Thymus (tissue), 11 donors: Measurements from ENCODE around the gene GPATCH1. TPM values are rescaled to one million over a fixed set of nuclear protein-coding genes. Genes with fewer than 3 reads are reported as not detected.
"Not testable (repeated sequence)": the region's sequence is repeated elsewhere in the genome, so short reads cannot be mapped to it uniquely, and the experiment has no call there.

Experiments
- DNase-seq, 9 donors: peaks; one replicate each; pipeline ENCODE4 v3.0.0-alpha.2; 2013; ENCODE audit warnings: low spot score in 9 of 9, low read depth in 6 of 9, missing footprints in 1 of 9
- H3K27ac ChIP-seq, 2 donors: one replicate each; pipeline ENCODE4 v1.5.1; 2013; ENCODE audit warnings: control low read depth in 1 of 2, low read depth in 1 of 2, low read length in 1 of 2, mild to moderate bottlenecking in 1 of 2, moderate library complexity in 1 of 2
- H3K27me3 ChIP-seq, 2 donors: one replicate each; pipeline ENCODE4 v1.5.1; 2013; ENCODE audit warnings: low read length in 1 of 2; ENCODE audit not compliant: control insufficient read depth in 2 of 2, insufficient read depth in 1 of 2
- H3K36me3 ChIP-seq, 2 donors: one replicate each; pipeline ENCODE4 v1.5.1; 2013; ENCODE audit warnings: low read length in 1 of 2, mild to moderate bottlenecking in 1 of 2, moderate library complexity in 1 of 2; ENCODE audit not compliant: control insufficient read depth in 2 of 2, insufficient read depth in 2 of 2
- H3K4me1 ChIP-seq, 2 donors: one replicate each; pipeline ENCODE4 v1.5.1; 2013; ENCODE audit warnings: low read length in 2 of 2; ENCODE audit not compliant: control insufficient read depth in 2 of 2, insufficient read depth in 2 of 2
- H3K4me3 ChIP-seq, 2 donors: one replicate each; pipeline ENCODE4 v1.5.1; 2013; ENCODE audit warnings: low read length in 2 of 2, control low read depth in 1 of 2, mild to moderate bottlenecking in 1 of 2
- H3K9me3 ChIP-seq, 2 donors: one replicate each; pipeline ENCODE4 v1.5.1; 2013; ENCODE audit warnings: low read length in 1 of 2, mild to moderate bottlenecking in 1 of 2; ENCODE audit not compliant: control insufficient read depth in 2 of 2, insufficient read depth in 1 of 2
- WGBS: extraction: QIAGEN DNeasy Blood & Tissue Kit; methylation state at CpG from one replicate; pipeline ENCODE4 v1.1.7; 2013; 5-methylcytosine and 5-hydroxymethylcytosine counted together
- polyA plus RNA-seq: library from polyadenylated mRNA; stranded (reverse); fragments of 200-250 nt; gene quantifications from one replicate; pipeline ENCODE4 v1.2.3, GENCODE V29; 2013
- total RNA-seq: library from RNA; stranded (reverse); fragments of 120-200 nt; gene quantifications from one replicate; pipeline ENCODE4 v1.2.4, GENCODE V29; 2013
- donor health status: healthy.

GPATCH1 gene
- total and polyA plus RNA-seq, 2 donors, result 8.2 to 8.7 TPM

DNA sequence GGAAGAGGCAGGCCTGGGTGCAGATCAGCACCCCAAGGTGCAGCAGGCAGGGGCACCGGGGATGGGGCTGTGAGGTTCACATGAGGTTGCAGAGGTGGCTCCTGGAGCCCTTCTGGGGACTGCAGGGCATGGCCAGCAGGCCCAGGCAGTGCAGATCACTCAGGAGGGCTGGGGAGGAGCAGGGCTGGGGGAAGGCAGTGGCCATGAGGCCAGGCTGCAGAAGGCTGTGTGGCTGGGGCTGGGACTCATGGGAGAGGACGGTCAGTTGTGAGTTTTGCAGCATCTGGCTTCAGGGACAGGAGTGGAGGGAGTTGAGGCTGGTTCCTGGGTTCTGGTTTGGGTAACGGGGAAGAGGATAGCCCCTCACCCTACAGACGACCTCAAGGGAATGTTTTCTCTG, 58.2 kb downstream of the GPATCH1 start:
- 91% methylated on average over 4 of the region's 4 CpGs for WGBS
- H3K27me3 ChIP-seq, result peaks cover 0 to 5% of the 10 kb centered on the region in 2 donors
- H3K36me3 ChIP-seq, result no peaks in the 10 kb centered on the region
- H3K9me3 ChIP-seq, result no peaks in the 10 kb centered on the region
- H3K27ac ChIP-seq, result no peak overlapping the region
- DNase-seq, result no peak
- no peak overlapping the region for H3K4me3 ChIP-seq
- H3K4me1 ChIP-seq, result no peaks in the 10 kb centered on the region

DNA sequence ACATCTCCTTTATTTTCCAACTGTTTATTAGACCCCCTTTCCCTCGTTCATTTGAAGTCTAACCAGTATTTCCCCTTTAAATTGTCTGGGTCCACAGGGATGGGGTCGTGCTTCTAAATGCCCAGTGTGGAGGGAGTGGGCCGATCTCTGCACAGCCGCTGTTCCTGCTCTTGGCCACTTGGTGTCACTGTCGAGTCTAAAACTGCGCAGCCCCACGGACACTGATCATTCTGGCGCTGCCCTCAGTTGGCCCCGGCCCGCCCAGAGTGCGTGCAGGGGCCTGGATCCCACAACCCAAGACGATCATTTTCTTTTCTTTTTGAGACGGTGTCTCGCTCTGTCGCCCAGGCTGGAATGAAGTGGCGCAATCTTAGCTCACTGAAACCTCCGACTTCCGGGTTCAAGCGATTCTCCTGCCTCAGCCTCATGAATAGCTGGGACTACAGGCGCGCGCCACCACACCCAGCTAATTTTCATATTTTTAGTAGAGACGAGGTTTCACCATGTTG, 63.0 kb downstream of the GPATCH1 start:
- H3K27ac ChIP-seq, result no peak overlapping the region
- DNase-seq, result peak in 6 of 9 donors; percentile 37 to 75 (median 49)
- no peak overlapping the region for H3K4me3 ChIP-seq

GRCh38 chr19:33146209-33146608, 65.2 kb downstream of the GPATCH1 start:
- no peaks in the 10 kb centered on the region for H3K4me1 ChIP-seq
- H3K27ac ChIP-seq, result no peak overlapping the region
- H3K4me3 ChIP-seq, result no peak overlapping the region
- no peaks in the 10 kb centered on the region for H3K9me3 ChIP-seq
- no peaks in the 10 kb centered on the region for H3K36me3 ChIP-seq
- H3K27me3 ChIP-seq, result no peaks in the 10 kb centered on the region
- WGBS, result 97% methylated on average over 9 of the region's 9 CpGs
- DNase-seq, result no peak

More for the DNA sequence above, 63.0 kb downstream of the GPATCH1 start:
- no peaks in the 10 kb centered on the region for H3K36me3 ChIP-seq
- no peaks in the 10 kb centered on the region for H3K9me3 ChIP-seq
- 33% methylated on average over 23 of the region's 23 CpGs for WGBS
- peaks cover 0 to 2% of the 10 kb centered on the region in 2 donors for H3K27me3 ChIP-seq
- no peaks in the 10 kb centered on the region for H3K4me1 ChIP-seq

DNA sequence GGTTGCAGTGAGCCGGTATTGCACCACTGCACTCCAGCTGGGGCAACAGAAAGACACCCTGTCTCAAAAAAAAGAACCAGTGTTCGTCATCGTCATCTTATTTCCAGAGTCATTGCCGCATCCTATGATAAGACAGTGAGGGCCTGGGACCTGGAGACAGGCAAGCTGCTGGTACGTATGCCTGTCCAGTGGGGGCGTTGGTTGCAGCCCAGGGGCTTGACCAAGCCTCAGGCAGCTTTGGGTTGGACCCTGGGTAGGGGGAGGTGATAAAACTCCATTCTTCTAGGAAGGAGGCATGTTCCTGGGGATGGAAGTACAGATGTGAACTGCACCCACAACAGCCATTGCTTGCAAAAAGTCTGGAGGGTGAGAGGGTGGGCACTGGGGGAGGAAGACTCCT, 66.6 kb downstream of the GPATCH1 start:
- WGBS, result 97% methylated on average over 6 of the region's 6 CpGs

GRCh38 chr19:33150852-33151518, 70.0 kb downstream of the GPATCH1 start:
- WGBS, result 93% methylated on average over 14 of the region's 14 CpGs
- Histone ChIP-seq H3K36me3 (no peaks in the 10 kb centered on the region), H3K27me3 (no peaks in the 10 kb centered on the region), H3K4me3 (no peak overlapping the region), H3K9me3 (no peaks in the 10 kb centered on the region), H3K27ac (no peak overlapping the region), H3K4me1 (no peaks in the 10 kb centered on the region)
- DNase-seq, result no peak

More for the DNA sequence above, 66.6 kb downstream of the GPATCH1 start:
- Histone ChIP-seq H3K27ac (no peak overlapping the region), H3K4me3 (no peak overlapping the region), H3K36me3 (no peaks in the 10 kb centered on the region), H3K4me1 (no peaks in the 10 kb centered on the region), H3K27me3 (no peaks in the 10 kb centered on the region), H3K9me3 (no peaks in the 10 kb centered on the region)
- DNase-seq, result no peak

DNA sequence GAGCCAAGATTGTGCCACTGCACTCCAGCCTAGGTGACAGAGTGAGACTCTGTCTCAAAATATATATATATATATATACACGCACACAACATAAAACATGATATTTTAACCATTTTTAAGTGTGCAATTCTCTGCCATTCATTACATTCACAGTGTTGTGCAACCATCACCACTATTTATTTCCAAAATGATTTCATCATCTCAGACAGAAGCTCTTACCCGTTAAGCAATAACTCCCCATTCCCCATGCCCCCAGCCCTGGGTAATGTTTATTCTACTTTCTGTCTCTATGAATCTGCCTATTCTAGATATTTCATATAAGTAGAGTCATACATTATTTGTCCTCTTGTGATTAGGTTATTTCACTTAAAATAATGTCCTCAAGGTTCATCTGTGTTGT, 71.2 kb downstream of the GPATCH1 start:
- H3K4me3 ChIP-seq, result no peak overlapping the region
- H3K36me3 ChIP-seq, result no peaks in the 10 kb centered on the region
- DNase-seq, result no peak
- no peaks in the 10 kb centered on the region for H3K4me1 ChIP-seq
- H3K9me3 ChIP-seq, result no peaks in the 10 kb centered on the region
- H3K27ac ChIP-seq, result no peak overlapping the region
- no peaks in the 10 kb centered on the region for H3K27me3 ChIP-seq
- 91% methylated on average over 2 of the region's 2 CpGs for WGBS

DNA sequence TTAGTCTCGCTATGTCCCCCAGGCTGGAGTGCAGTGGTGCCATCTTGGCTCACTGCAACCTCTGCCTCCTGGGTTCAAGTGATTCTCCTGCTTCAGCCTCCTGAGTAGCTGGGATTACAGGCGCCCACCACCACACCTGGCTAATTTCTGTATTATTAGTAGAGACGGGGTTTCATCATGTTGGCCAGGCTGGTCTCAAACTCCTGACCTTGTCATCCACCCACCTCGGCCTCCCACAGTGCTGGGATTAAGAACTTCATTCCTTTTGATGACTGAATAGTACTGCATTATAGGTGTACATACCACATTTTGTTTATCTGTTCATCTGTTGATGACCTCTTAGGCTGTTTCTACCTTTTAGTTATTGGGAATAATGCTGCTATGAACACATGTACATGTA, 71.6 kb downstream of the GPATCH1 start:
- H3K27ac ChIP-seq, H3K4me3 ChIP-seq, H3K9me3 ChIP-seq, H3K36me3 ChIP-seq, H3K4me1 ChIP-seq, DNase-seq, H3K27me3 ChIP-seq: not testable (repeated sequence)
- 97% methylated on average over 4 of the region's 4 CpGs for WGBS

DNA sequence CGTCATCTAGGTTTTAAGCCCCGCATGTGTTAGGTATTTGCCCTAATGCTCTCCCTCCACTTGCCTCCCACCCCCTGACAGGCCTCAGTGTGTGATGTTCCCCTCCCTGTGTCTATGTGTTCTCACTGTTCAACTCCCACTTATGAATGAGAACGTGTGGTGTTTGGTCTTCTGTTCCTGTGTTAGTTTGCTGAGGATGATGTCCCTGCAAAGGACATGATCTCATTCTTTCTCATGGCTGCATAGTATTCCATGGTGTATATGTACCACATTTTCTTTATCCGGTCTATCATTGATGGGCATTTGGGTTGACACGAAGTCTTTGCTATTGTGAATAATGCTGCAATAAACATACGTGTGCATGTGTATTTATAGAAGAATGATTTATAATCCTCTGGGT, 73.3 kb downstream of the GPATCH1 start:
- not testable (repeated sequence) for H3K4me1 ChIP-seq, H3K36me3 ChIP-seq, DNase-seq, H3K27me3 ChIP-seq, H3K9me3 ChIP-seq, H3K27ac ChIP-seq, H3K4me3 ChIP-seq
- 97% methylated on average over 6 of the region's 6 CpGs for WGBS

DNA sequence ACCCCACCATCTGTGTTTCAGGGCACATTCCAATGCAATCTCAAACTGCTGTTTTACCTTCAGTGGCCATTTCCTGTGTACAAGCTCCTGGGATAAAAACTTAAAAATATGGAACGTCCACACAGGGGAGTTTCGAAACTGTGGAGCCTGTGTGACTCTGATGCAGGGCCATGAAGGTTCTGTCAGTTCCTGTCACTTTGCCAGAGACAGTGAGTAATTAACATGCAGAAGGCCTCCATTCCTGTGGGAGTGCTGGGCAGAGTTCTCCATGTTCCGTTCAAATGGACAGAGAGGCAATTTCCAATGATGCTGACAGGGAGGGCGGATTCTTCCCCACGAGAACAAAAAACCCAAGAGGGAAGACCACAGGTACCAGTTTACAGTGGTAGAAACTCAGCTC, 75.4 kb downstream of the GPATCH1 start:
- H3K4me1 ChIP-seq, result peaks cover 19 to 24% of the 10 kb centered on the region in 2 donors
- no peaks in the 10 kb centered on the region for H3K36me3 ChIP-seq
- H3K27me3 ChIP-seq, result no peaks in the 10 kb centered on the region
- no peak overlapping the region for H3K4me3 ChIP-seq
- WGBS, result 96% methylated on average over 5 of the region's 5 CpGs
- no peak overlapping the region for H3K27ac ChIP-seq
- DNase-seq, result no peak
- H3K9me3 ChIP-seq, result no peaks in the 10 kb centered on the region
